GM19238 (cell line): ENCODE data around the gene PROKR1.
A peak's percentile ranks its signal among the peaks of the same experiment; 100 is the strongest.
"Not testable (repeated sequence)": the region's sequence is repeated elsewhere in the genome, so short reads cannot be mapped to it uniquely, and the experiment has no call there.

ENCODE experiments used
- DNase-seq: peaks from one replicate; pipeline ENCODE4 v3.0.0; 2011; ENCODE audit warnings: low spot score; ENCODE audit not compliant: insufficient read length

Gene PROKR1

GRCh38 chr2:68643011-68643873 is at the start of gene PROKR1:
PROKR1 (plus strand) TSS chr2:68643579; CDS start chr2:68645822, 2,243 bp downstream.
- no peak for DNase-seq

DNA sequence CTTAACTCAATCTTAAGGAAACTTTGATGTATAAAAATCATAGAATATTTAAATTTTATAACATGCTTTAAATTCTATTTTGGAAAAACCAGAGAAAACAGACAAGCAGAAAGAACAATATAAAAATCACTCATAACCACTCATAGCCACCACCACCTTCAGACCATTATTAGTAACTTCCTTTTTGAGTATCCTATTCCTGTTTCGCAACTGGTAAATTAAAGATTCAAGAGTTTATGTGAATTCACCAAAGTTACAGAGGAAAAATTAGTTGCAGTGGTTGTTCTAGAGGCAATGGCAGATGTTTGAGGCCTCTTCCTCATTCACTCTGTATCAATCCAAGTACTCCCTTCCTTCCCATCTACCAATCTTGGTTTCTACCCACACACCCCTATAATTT is 49.3 kb upstream of the PROKR1 start:
- DNase-seq = no peak

GRCh38 chr2:68594674-68595492 is 48.5 kb upstream of the PROKR1 start:
- DNase-seq = peak; percentile 23

DNA sequence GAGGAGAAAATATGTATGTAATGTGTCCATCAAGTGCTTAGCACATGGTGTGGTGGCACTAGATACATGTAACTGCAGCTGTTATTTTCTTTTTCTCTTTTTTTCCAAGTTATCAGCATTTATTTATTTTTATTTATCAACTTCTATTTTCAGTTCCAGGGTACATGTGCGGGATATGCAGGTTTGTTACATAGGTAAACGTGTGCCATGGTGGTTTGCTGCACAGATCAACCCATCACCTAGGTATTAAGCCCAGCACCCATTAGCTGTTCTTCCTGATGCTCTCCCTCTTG is 47.9 kb upstream of the PROKR1 start:
- not testable (repeated sequence) for DNase-seq

- DNase-seq = not testable (repeated sequence)
Measured at GRCh38 chr2:68600495-68600894, 42.9 kb upstream of the PROKR1 start.

- no peak for DNase-seq
Measured at GRCh38 chr2:68603059-68603458, 40.3 kb upstream of the PROKR1 start.

- no peak for DNase-seq
Measured at GRCh38 chr2:68604077-68604476, 39.3 kb upstream of the PROKR1 start.

- no peak for DNase-seq
Measured at GRCh38 chr2:68605939-68606338, 37.4 kb upstream of the PROKR1 start.

GRCh38 chr2:68606759-68607158 is 36.6 kb upstream of the PROKR1 start:
- no peak for DNase-seq

- DNase-seq = no peak
Measured at GRCh38 chr2:68607837-68608236, 35.5 kb upstream of the PROKR1 start.

DNA sequence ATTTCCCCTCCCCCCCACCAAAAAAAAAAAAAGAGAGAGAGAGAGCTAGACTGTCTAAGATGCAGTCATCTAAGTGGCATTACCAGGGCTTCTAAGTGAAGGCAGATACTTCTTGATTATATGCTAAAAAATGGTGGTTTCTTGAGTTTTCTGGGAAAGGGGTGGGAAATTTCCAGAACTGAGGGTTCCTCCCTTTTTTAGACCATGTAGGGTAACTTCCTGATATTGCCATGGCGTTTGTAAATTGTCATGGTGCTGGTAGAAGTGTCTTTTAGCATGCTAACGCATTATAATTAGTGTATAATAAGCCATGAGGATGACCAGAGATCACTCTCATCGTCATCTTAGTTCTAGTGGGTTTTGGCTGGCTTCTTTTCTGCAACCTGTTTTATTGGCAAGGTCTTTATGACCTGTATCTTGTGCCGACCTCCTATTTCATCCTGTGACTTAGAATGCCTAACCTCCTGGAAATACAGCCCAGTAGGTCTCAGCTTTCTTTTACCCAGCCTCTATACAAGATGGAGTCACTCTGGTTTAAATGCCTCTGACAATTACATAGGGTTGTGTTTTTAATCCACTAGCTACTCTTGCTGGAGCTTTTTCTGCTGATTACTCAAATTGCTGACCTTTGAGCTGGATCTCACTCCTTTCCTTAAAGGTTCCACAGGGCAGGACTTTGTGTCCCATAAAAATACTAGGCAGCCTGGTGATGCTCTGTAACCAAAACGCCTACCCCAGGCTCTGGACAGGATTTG is 30.4 kb upstream of the PROKR1 start:
- no peak for DNase-seq

- no peak for DNase-seq
Measured at GRCh38 chr2:68620772-68621171, 22.6 kb upstream of the PROKR1 start.

DNA sequence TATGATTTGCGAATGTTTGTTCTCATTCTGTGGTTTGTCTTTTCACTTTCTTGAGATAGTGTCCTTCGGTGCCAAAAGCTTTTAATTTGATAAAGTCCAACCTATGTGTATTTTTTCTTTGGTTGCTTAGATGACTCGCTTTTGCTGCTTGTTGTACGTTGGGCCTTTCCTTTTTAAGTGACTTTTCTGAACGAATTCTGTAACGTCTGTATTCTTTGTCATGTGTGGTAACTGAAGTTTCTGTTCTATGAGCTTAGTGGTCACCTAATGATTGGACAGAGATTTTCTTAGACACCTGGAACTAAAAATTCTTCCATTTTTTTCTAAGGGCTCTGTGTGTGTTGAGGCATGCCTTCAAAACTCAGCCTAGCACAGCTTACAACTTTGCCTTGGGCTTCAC is 19.6 kb upstream of the PROKR1 start:
- no peak for DNase-seq

DNA sequence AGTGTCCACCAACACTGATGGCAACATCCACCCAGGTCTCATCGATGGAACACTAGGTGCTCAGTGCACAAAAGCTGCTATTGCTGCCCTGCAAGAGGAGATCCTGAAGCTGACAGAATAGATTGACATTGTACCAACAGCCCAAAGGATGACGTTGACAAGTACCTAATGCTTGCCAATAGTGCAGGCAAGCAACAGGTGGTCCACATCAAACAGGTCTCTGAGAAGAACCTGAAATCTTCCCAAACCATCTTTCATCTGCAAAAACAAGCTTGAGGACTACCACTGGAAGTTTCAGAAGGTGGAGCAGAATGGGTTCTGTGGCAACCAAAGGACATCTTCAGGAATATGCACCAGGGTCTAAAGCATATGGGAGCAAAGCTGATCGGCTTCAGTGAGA is 15.8 kb upstream of the PROKR1 start:
- no peak for DNase-seq

DNA sequence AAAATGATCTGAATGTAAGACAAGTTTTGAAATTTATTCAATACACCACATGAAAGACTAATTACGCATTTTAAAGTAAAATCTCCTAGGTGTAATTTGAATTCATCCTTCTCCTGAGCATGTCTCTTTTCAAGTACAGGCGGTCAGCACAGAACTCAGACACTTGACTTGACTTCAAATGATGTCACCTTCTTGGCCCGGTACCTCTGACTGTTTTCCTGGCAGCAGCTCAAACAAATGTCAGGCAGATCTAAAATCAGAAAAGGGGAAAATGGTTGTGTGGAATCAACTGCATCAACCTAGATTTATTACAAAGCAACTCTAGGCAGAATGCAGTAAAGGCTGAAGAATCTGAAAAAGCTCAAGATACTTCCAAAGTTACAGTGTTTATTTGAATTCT is 11.4 kb upstream of the PROKR1 start:
- DNase-seq = no peak

DNA sequence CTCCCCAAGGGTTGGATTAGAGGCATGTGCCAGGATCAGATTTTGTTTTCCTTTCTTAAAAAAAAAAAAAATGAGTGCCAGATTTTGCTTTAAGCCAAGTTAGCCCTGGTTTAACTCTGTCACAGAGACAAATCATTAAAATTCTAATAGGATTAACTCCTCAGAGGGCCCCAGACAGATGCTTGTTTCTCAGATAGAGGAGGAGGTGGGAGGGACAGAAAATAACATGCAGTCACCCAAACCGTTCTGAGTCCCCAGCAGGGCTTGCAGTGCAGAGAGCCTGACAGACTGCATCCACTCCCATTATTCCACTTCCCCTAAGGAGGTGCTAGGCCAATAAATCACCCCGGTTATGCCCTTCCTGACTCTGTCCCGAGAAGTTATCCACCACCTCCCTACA is 6.3 kb upstream of the PROKR1 start:
- no peak for DNase-seq

- no peak for DNase-seq
Measured at GRCh38 chr2:68643874-68644485, 601 bp downstream of the PROKR1 start.

- no peak for DNase-seq
Measured at GRCh38 chr2:68645523-68645922, 2.1 kb downstream of the PROKR1 start.

DNA sequence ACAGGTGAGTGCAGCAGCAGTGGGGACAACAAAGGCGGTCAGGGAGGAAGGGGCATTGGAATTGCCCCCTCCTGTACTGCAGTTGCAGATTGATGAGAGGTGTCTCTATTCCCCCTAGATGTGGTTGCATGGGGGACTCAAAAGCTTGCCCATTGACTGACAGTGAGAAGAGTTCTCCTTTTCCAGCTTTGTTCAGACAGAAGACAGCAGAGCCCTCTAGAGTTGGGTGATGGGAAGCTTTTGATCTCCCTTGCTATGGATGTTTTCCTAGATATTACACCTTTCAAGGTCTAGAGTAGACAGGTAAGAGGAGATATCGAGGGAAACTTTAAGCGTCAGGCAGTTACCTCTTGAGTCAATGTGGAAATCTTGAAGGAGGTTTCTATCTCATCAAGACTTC is 2.9 kb downstream of the PROKR1 start:
- DNase-seq = no peak

- DNase-seq = no peak
Measured at GRCh38 chr2:68650645-68651044, 7.3 kb downstream of the PROKR1 start.

- no peak for DNase-seq
Measured at GRCh38 chr2:68653034-68653433, 9.7 kb downstream of the PROKR1 start.
